NCI-H446 (cell line): ENCODE results near the gene DTNBP1.

Experiments used
- DNase-seq, 2 experiments: peaks; one replicate each; lab custom pipeline; 2025; lab: John Stamatoyannopoulos, UW

DTNBP1 gene

GRCh38 chr6:15533379-15534026, 129.3 kb downstream of the DTNBP1 start:
- DNase-seq = no peak

DNA sequence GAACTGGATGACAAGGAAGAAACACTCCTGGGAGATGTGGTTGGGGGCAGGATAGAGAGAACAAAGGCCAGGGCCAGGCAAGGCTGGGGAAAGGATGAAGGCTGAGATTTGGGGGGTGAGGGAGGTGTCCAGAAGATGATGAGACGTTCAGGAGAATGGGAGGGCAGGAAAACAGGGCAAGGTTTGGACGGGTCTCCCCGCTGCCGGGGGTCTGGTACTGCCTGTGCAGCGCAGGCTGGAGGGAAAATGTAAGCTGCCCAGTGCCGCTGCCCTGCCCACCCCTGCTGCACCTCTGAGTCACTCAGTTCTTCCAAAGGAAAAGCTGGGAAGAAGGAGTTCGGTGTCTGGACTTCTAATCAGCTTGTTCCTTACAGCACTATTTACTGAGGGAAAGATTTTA, 130.9 kb downstream of the DTNBP1 start:
- no peak for DNase-seq

- DNase-seq = no peak
Observed at GRCh38 chr6:15530411-15530810, 132.4 kb downstream of the DTNBP1 start.

- DNase-seq = no peak
Observed at GRCh38 chr6:15528870-15529269, 134.0 kb downstream of the DTNBP1 start.

DNA sequence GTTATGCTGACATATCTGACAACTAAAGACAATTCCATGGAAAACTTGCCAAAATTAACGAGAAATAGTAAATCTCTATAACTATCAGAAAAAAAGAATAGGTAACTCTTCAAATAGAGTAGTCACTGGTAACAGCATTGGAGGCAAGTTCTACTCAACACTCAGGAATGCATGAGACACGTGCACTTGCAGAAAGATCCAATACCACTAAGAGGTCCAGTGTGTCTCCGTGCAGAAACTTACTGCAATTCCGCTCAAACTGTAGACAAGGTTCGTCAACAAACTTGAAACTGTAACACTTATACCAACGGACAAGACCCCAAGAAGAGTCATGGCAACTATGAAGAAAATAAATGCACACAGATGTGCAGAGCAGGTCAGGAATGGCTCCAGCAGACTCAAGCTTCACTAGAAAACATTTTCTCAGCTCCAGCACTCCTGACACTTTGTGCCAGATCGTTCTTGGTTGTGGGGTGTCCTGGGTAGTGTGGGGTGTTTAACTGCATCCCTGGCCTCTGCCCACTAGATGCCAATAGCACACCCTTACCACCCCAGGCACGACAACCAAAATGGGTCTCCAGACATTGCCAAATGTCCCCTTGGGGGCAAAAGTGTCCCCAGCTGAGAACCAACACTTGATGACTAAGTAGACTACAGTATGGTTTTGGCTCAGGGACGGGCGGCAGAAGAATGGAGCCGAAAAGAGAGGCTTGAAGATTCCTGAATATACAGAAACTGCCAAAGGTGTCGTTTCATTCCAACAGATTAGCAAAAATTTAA, 134.8 kb downstream of the DTNBP1 start:
- DNase-seq = no peak

DNA sequence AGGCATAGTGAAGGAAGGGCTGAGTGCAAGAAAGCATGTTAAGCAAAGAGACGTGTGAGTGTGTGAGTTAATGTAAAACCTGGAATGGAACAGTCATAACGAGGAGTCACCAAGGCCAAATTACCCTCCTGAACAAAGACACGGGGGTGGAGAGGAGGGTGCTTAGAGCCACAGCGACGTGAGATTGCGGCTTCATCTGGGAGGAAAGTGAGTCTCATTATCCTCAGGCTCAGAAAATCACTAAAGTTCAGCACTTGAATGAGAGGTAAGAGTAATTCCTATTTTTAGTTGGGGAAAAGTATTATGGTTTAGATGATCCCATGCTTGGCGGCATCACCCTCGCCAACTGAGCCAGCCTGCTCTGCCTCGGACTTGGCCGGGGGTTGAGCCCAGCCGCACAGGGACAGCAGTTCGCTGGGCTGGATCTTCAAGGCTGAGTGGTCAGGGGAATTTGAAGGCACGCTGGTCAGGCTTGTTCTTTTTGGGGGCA, 136.6 kb downstream of the DTNBP1 start:
- no peak for DNase-seq

- no peak for DNase-seq
Observed at GRCh38 chr6:15524861-15525401, 137.9 kb downstream of the DTNBP1 start.

DNA sequence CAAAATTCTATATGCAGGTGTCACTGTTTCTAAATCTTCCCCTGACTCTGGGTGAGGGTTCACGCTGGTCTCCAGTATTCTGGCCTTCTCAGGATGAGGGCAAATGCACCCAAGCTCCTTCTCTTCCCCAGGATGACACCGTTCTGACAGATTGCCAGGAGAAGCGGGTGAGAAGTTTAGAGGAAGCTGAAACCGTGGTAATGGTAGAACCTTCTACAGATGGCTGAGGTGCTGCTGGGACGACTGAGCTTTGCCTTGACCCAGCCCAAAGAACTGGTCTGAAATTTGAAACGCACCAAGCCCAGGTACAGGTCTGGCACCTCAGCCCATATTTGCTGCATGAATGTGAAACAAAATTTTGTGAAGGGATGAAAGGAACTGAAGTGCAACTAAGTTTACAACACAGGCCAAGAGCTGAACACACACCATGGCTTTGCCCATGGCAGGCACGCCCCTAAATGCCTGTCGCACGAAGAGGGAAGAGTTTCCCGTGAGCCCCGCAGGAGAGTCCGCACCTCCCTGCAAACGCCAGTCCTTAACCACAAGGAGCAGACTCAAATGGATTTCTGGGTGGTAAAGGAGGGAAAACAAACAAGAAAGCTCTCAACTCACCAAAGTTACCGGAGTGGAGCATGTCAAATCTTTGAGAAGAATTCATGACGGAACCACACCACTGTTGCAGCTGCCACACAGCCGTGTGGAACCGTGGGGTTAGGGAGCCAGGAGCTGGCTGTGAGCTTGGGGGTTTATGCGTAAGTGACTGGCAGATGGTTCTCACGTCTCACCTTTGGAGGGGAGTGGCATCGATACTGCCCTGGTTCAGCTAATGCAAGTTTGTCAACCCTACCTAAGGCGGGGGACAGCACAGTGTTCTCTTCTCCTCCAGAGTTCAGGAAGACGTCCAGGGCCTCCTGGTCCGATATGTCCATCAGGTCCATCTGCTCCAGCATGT, 138.9 kb downstream of the DTNBP1 start:
- DNase-seq = no peak

- DNase-seq = no peak
Observed at GRCh38 chr6:15522856-15523529, 139.8 kb downstream of the DTNBP1 start.

GRCh38 chr6:15522427-15522826, 140.4 kb downstream of the DTNBP1 start:
- DNase-seq = no peak

DNA sequence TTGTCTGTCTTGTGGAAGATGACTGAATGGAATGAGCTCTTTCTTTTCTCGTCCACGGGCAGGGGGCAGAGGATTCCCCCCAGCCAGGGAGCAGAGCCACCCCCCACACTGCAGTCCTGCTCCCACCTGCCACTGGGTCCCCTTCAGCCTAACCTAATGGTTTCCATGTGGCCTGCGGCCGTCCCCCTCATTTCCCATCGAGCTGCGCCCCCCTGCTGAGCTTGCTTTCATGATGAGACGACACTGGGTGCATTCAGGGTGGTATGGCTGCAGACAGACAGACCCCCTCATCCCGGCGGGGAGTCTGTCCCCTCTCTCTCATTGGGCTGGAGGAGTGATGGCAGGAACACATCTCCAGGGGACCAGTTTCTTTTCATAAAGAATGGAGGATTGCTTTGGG, 140.8 kb downstream of the DTNBP1 start:
- no peak for DNase-seq

GRCh38 chr6:15521582-15521981, 141.2 kb downstream of the DTNBP1 start:
- DNase-seq = no peak

DNA sequence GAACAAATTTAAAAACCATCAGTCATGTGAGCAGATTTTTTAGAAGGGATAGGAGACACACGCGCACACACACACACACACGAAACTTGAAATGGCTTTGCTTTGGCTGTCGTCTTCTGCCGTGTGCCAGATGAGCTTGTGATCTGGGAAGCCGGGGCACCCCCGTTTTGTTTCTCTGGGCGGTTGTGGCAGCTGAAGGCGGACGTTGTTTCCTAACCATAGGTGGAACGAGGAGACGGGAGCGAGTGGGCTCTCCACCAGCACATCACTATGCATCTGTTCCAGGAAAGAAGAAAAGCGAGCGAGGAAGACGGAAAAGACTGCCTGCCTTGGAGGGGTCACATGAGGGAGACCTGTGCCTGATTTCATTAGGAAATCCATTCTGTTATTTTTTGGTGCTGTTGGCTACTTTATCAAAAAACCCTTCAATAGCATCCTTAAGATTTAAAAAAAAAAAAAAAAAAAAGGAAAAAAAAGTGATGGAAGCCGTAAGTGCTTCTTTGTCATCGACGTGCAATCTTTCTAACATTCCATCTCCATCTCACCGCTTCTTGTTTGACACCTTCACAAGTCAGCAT, 142.1 kb downstream of the DTNBP1 start:
- DNase-seq = no peak

DNA sequence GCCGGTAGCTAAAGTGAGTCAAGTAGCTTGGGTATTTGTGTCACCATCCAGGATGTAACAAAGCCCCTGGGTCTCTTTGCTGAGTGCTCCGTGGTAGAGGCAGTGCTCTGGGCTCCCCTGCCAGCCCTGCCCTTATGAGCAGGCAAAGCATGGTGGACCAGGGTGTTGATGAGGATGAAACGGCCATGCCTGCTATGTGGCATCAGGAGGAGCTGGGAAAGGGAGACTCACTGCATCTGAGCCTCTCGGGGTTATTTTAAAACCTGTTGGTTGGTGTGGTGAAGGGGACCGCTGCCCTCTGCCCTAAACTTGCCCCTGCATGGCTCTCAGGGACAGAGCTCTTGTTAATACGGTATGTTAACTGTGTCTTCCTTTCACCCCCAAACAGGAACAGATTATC, 143.1 kb downstream of the DTNBP1 start:
- DNase-seq = no peak

DNA sequence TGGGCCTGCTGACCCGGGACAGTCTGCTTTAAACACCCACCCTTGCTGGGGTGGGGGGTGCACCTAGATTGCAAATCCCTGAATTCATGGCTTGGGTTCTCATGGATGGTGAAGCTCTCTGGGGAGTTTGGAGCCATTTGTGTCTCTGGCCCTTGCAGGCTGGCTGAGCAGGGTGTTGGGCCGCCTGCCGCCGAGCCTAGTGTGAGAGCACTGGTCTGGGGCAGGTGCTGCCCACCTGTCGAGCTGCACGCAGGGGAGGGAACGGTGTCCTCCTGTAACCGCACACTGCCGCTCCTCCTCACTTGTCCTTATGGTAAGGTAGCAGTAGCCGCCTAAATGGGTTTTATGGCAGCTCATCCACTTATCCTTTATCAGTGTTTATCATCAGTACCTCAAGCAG, 143.9 kb downstream of the DTNBP1 start:
- DNase-seq = no peak

- DNase-seq = no peak
Observed at GRCh38 chr6:15518057-15518456, 144.8 kb downstream of the DTNBP1 start.

DNA sequence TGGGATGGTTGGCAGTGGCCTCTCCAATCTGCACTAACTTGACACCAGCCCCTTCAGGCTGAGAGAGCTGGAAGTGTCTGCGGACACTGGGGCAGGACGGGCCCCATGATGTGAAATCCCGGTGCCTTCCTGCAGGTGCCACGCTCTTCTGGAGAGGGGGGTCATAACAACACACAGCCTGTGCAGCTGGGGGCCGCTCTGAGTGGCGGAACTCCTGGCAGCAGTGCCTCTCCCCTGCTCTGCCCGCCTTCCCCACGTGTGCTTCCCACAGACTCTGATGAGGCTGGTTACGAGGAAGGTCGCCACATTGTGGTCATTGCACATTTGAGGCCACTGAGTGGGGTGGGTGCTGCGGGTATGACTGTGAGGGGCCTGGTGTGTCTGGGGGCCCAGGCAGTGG, 145.2 kb downstream of the DTNBP1 start:
- no peak for DNase-seq

GRCh38 chr6:15516923-15517560, 145.8 kb downstream of the DTNBP1 start:
- no peak for DNase-seq

DNA sequence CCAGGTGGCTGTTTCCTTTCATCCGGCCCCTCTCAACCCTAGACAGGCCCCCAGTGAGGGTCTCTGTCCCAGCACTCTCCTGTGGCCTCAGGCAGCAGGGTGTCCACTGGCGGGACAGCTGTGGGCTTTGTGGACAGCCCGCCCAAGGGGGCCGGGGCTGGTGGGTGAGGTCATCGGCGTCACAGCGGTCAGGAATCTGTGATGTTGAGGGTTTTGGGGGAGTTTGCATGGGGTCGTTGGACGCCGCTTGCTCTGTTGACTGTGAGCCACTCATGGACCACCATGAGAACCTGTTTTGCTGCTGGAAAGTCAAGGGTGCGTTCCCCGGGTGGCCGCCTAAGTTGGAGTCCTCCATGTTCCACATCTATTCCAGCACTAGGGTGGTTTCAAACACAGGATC, 146.4 kb downstream of the DTNBP1 start:
- DNase-seq = no peak

DNA sequence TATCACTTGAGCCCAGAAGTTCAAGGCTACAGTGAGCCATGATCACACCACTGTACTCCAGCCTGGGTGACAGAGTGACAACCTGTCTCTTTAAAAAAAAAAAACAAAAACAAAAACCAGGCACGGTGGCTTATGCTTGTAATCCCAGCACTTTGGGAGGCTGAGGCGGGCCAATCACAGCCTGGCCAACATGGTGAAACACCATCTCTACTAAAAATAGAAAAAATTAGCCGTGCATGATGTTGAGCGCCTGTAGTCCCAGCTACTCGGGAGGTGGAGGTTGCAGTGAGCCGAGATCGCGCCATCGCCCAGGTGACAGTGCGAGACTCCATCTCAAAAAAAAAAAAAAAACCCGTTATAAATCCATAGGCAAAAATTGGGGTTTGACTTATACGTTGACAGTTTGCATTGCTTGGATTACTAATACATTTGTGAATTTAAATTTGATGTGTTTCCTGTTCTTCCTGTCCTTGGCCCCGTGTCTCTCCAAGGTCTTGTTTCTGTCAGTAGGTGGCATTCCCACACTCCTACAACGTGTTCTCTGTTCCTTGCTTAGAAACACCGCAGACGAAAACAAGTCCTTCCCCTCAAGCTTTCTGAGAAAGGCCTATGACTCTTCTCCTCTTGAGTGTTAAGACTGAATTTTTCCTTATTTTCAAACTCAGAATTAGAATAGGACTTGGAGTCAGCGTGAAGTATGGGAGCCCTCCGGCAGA, 147.0 kb downstream of the DTNBP1 start:
- DNase-seq = no peak
